Endothelial cell of coronary artery (primary cell): ENCODE results near the gene ARHGEF35. TPM values are rescaled to one million over a fixed set of nuclear protein-coding genes. Genes with fewer than 3 reads are reported as not detected.

Source experiments
- total RNA-seq: library from RNA; depleted of rRNA; stranded (reverse); fragments of >200 nt; gene quantifications from 2 replicates; pipeline ENCODE4 v1.2.3, GENCODE V29; 2014

Gene ARHGEF35
- total RNA-seq, result 0.18 and 0.56 TPM in 2 replicates

DNA sequence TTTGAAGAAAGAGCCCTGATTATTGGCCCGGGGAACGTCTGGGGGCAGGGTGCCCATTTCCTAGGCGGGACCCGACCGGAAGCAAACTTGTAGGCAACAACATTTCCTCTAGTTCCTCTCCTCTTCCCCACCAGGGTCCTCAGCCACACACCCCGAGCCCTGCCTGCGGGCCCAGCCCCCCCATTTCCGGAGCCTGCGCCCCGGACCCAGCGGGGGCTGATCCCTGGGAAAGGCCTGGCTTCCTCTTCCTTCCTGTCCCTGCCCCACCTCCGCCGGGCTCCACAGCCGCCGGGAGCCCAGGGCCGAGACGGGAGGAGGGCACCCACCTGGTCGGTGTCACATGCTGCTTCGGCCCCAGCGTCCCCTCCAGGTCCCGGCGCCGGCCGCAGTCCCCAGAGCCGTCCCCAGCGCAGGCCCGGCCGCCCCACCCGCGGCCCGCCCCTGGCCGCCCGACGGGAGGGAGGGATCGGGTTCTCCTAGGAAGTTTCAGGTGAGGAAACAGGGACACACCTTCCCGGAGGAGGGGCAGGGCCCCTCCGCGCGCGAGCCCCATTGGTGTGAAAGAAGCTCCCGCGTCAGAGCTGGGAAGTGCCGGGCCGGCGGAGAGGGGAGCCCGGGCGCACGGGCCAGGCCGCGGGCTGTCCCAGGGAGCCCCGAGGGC lies at the start of gene ARHGEF35:
Gene ARHGEF35 (minus strand): TSS at position 622 of the 661 bp plus-strand sequence. CDS start 7,450 bp downstream, outside the sequence.

DNA sequence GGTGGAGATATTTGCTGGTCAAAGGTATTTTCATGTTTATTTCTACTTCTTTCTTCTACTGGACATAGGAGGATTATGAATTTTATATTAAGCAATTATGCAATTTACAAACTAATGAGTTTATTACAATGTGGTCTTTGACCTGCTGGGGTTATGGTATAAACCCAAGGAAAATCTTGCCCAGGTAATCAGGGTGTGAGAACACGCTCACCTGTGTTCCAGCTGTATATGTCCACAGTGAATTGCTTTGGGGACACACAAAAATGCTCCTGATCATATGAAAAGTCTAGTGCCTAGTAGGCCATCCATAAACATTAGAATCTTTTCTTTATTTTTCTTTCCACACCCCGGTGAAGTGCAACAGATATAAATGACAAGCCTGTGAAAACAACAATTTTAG lies 43.7 kb upstream of the ARHGEF35 start, which contains the start of gene OR2A42:
Gene OR2A42 (minus strand): TSS at position 241 of the 400 bp plus-strand sequence. CDS start 6,762 bp downstream, outside the sequence.

DNA sequence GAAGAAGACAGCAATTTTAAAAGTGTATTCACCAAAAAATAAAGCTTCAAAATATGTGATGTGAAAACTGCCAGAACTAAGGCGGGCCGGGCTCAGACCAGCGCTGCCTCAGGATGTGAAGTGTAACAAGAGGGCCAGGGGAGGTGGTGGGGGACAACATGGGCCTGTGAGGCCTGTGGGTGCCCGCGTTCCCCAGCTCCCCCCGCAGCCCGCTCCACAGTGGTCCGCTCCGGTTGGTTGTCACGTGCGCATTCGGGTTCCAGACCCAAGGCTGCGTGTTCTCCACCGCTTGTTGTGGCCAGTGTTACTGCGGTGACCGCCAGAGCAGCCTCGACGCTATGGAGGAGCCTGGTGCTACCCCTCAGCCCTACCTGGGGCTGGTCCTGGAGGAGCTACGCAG lies 12.5 kb downstream of the ARHGEF35 start, which contains the start of gene CTAGE4:
Gene CTAGE4 (plus strand): TSS at position 301 of the 400 bp plus-strand sequence. CDS start 38 bp downstream, at position 339.

Other genes with a start within 250 kb of the ARHGEF35 start
- gene OR2F1, start 241.0 kb downstream of the ARHGEF35 start, total RNA-seq, result not detected in 2 replicates
- 0.09 TPM in 1 of 2 replicates, not detected in the other for gene OR6B1, start 195.5 kb downstream of the ARHGEF35 start, total RNA-seq
- not detected in 2 replicates for gene OR2A5, start 146.9 kb downstream of the ARHGEF35 start, total RNA-seq
- not detected in 2 replicates for gene OR2A25, start 126.0 kb downstream of the ARHGEF35 start, total RNA-seq
- gene OR2A12, start 109.6 kb downstream of the ARHGEF35 start, total RNA-seq, result not detected in 2 replicates
- not detected in 2 replicates for gene OR2A2, start 86.2 kb downstream of the ARHGEF35 start, total RNA-seq
- gene OR2A14, start 72.7 kb downstream of the ARHGEF35 start, total RNA-seq, result not detected in 2 replicates
- gene CTAGE4, start 12.4 kb downstream of the ARHGEF35 start, total RNA-seq, result 0.18 and 0.56 TPM in 2 replicates
- gene OR2A42, start 43.8 kb upstream of the ARHGEF35 start, total RNA-seq, result 0.09 TPM in 1 of 2 replicates, not detected in the other
- gene OR2A7, start 69.0 kb upstream of the ARHGEF35 start, total RNA-seq, result under 0.01 and 0.09 TPM in 2 replicates
- gene CTAGE8, start 73.5 kb upstream of the ARHGEF35 start, total RNA-seq, result not detected in 2 replicates
- gene OR2A1, start 116.6 kb upstream of the ARHGEF35 start, total RNA-seq, result under 0.01 TPM in 1 of 2 replicates, not detected in the other
- 0.45 and 0.94 TPM in 2 replicates for gene ARHGEF5, start 159.6 kb upstream of the ARHGEF35 start, total RNA-seq
- gene NOBOX, start 207.9 kb upstream of the ARHGEF35 start, total RNA-seq, result not detected in 2 replicates